GM10248 (cell line): ENCODE measurements around the gene NFKBIB.
"Not testable (repeated sequence)": the region's sequence is repeated elsewhere in the genome, so short reads cannot be mapped to it uniquely, and the experiment has no call there.

ENCODE experiments used
- CTCF ChIA-PET: fragments of 300-600 bp; sonication (Branson Sonifier 250); formaldehyde crosslinking; extraction: SDS; loops from one replicate; lab custom pipeline; 2021; ENCODE audit warnings: antibody characterized with exemption; lab: Yijun Ruan, JAX
- POLR2A ChIA-PET: fragments of 350-650 bp; sonication (Branson Sonifier 250); formaldehyde crosslinking; extraction: SDS; loops from one replicate; lab custom pipeline; 2020; ENCODE audit warnings: antibody characterized with exemption; lab: Yijun Ruan, JAX
- DNase-seq: peaks from one replicate; pipeline ENCODE4 v3.0.0; 2012; ENCODE audit errors: extremely low spot score
- CTCF ChIP-seq: IDR thresholded peaks from 2 replicates; pipeline ENCODE4 v1.5.1; 2012; ENCODE audit warnings: mild to moderate bottlenecking, low read depth; ENCODE audit errors: extremely low read depth, missing control alignments, control extremely low read depth

NFKBIB gene

GRCh38 chr19:38930776-38931520, 31.2 kb downstream of the NFKBIB start, which contains the start of gene MRPS12:
Gene MRPS12 (plus strand): TSS chr19:38930944. CDS start chr19:38931295, 351 bp downstream.
- POLR2A ChIA-PET: interaction anchor here (0.6 kb wide), 1 partner anchor 635 kb away, joined by 3 read pairs; no protein-coding TSS in a partner anchor
- DNase-seq: peak; percentile 99
- CTCF ChIA-PET: interaction anchor here (0.7 to 4.7 kb wide), 69 partner anchors 8 to 536 kb away, joined by 3 to 31 read pairs (median 4); partner anchors contain the start of genes ACTN4, CCER2, FAM98C and NFKBIB
- TF ChIP-seq CTCF: no peak

GRCh38 chr19:38931521-38931793, 31.7 kb downstream of the NFKBIB start:
- POLR2A ChIA-PET: no interaction called here
- CTCF ChIA-PET: interaction anchor here (0.9 to 4.7 kb wide), 19 partner anchors 9 to 528 kb away, joined by 3 to 26 read pairs (median 5); partner anchors contain the start of gene FAM98C
- DNase-seq: no peak
- TF ChIP-seq CTCF: no peak

GRCh38 chr19:38932425-38933179, 32.8 kb downstream of the NFKBIB start:
- TF ChIP-seq CTCF: peak; percentile 36
- no peak for DNase-seq
- CTCF ChIA-PET: interaction anchor here (0.6 to 4.7 kb wide), 14 partner anchors 9 to 530 kb away, joined by 3 to 26 read pairs (median 4); partner anchors contain the start of gene FAM98C
- POLR2A ChIA-PET: no interaction called here

GRCh38 chr19:38933544-38933943, 33.8 kb downstream of the NFKBIB start:
- DNase-seq: no peak
- no peak for TF ChIP-seq CTCF
- ChIA-PET CTCF (interaction anchor here (0.6 to 4.7 kb wide), 10 partner anchors 8 to 531 kb away, joined by 3 to 26 read pairs (median 4); partner anchors contain the start of gene FAM98C), POLR2A (interaction anchor here (0.7 kb wide), 1 partner anchor 565 kb away, joined by 3 read pairs; the partner anchor contains the start of gene DLL3)

GRCh38 chr19:38939957-38940356, 40.2 kb downstream of the NFKBIB start:
- ChIA-PET POLR2A (no interaction called here), CTCF (interaction anchor here (0.9 to 2.5 kb wide), 4 partner anchors 9 to 537 kb away, joined by 3 to 16 read pairs (median 8); partner anchors contain the start of genes FAM98C, MRPS12 and SARS2)
- no peak for DNase-seq
- TF ChIP-seq CTCF: no peak

GRCh38 chr19:38941466-38941865, 41.7 kb downstream of the NFKBIB start:
- DNase-seq: not testable (repeated sequence)
- CTCF ChIA-PET: interaction anchor here (0.8 to 2.5 kb wide), 3 partner anchors 8 to 11 kb away, joined by 3 to 16 read pairs (median 13); partner anchors contain the start of genes MRPS12 and SARS2
- POLR2A ChIA-PET: interaction anchor here (0.6 kb wide), 1 partner anchor 36 kb away, joined by 3 read pairs; no protein-coding TSS in a partner anchor
